Tibial nerve (tissue), 3 donors: Measurements from ENCODE around the gene ADAP1.

Experiments
- CTCF ChIP-seq, 5 experiments: fragments of 200-600 bp in 3 of 5; fragments of 450-650 bp in 2 of 5; sonication (generic) in 3 of 5; IDR thresholded peaks; one replicate each; pipeline ENCODE4 v1.5.1; 2016 to 2019; ENCODE audit warnings: antibody characterized with exemption in 5 of 5, mild to moderate bottlenecking in 3 of 5, moderate library complexity in 2 of 5
- POLR2A ChIP-seq, 2 donors: fragments of 450-650 bp; IDR thresholded peaks; one replicate each; pipeline ENCODE4 v1.6.1; 2017; ENCODE audit warnings: antibody characterized with exemption in 2 of 2, mild to moderate bottlenecking in 2 of 2, moderate library complexity in 2 of 2

- TF ChIP-seq CTCF (IDR thresholded peaks at IDR 0.05) (no peak), POLR2A (IDR thresholded peaks at IDR 0.05) (no peak)
These were observed 4.0 kb upstream of the ADAP1 start for GRCh38 chr7:958221-959200.
